ENCODE results near the gene DIRAS2. TPM values are rescaled to one million over a fixed set of nuclear protein-coding genes. Genes with fewer than 3 reads are reported as not detected.

Gene DIRAS2
- total RNA-seq, 1 experiment from 2014 or later: not detected

Other genes with a start within 250 kb of the DIRAS2 start
- 14.9 and 21.5 TPM in 2 replicates for gene SYK, start 159.0 kb upstream of the DIRAS2 start, total RNA-seq (2021)